Peyer's patch (tissue), 4 donors: ENCODE measurements around the gene MLLT11.

ENCODE experiments used
- CTCF ChIP-seq, 6 experiments: fragments of 450-650 bp in 4 of 6; fragments of 200-600 bp in 2 of 6; sonication (generic) in 1 of 6; IDR thresholded peaks; one replicate each; pipeline ENCODE4 v1.5.1; 2017 to 2019; ENCODE audit warnings: antibody characterized with exemption in 6 of 6, mild to moderate bottlenecking in 3 of 6, moderate library complexity in 1 of 6
- POLR2A ChIP-seq, 2 donors: fragments of 450-650 bp; IDR thresholded peaks; one replicate each; pipeline ENCODE4 v1.5.1; 2017; ENCODE audit warnings: antibody characterized with exemption in 2 of 2, mild to moderate bottlenecking in 2 of 2, moderate library complexity in 2 of 2

- TF ChIP-seq CTCF (IDR thresholded peaks at IDR 0.05) (no peak), POLR2A (IDR thresholded peaks at IDR 0.05) (no peak)
These were observed 25.0 kb upstream of the MLLT11 start for GRCh38 chr1:151035167-151035566.
